ENCODE results near the gene GPATCH8. TPM values are rescaled to one million over a fixed set of nuclear protein-coding genes. Genes with fewer than 3 reads are reported as not detected.

The GPATCH8 gene
- total RNA-seq, 1 donor from 2014 or later = 62.6 TPM

DNA sequence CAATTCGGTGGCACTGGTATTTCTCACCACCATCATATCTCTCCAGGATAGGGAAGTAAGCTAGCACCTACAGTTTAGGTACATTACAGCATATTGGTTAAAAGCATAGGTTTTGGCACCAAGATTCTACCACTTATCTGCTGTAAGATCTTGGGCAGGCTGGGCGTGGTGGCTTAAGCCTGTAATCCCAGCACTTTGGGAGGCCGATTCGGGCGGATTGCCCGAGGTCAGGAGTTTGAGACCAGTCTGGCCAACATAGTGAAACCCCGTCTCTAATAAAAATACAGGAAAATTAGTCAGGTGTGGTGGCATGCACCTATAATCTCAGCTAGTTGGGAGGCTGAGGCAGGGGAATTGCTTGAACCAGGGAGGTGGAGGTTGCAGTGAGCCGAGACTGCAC is 51.4 kb downstream of the GPATCH8 start:
- H3K9me3 Mint-ChIP-seq (ENCODE audit: unreplicated experiment) = peaks cover 2% of the 10 kb centered on the region
- H3K27ac Mint-ChIP-seq (ENCODE audit: unreplicated experiment) = no peak overlapping the region
- DNase-seq = no peak
- no peaks in the 10 kb centered on the region for H3K4me1 Mint-ChIP-seq (ENCODE audit: low read depth, unreplicated experiment)
- H3K36me3 Mint-ChIP-seq (ENCODE audit: unreplicated experiment) = no peaks in the 10 kb centered on the region
- H3K4me3 Mint-ChIP-seq (ENCODE audit: unreplicated experiment) = no peak overlapping the region
- TF ChIP-seq, protein P1, sequence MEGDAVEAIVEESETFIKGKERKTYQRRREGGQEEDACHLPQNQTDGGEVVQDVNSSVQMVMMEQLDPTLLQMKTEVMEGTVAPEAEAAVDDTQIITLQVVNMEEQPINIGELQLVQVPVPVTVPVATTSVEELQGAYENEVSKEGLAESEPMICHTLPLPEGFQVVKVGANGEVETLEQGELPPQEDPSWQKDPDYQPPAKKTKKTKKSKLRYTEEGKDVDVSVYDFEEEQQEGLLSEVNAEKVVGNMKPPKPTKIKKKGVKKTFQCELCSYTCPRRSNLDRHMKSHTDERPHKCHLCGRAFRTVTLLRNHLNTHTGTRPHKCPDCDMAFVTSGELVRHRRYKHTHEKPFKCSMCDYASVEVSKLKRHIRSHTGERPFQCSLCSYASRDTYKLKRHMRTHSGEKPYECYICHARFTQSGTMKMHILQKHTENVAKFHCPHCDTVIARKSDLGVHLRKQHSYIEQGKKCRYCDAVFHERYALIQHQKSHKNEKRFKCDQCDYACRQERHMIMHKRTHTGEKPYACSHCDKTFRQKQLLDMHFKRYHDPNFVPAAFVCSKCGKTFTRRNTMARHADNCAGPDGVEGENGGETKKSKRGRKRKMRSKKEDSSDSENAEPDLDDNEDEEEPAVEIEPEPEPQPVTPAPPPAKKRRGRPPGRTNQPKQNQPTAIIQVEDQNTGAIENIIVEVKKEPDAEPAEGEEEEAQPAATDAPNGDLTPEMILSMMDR (IDR thresholded peaks at IDR 0.05; ENCODE audit: partially characterized antibody, unreplicated experiment) = no peak
- H3K27me3 Mint-ChIP-seq (ENCODE audit: unreplicated experiment) = no peaks in the 10 kb centered on the region

DNA sequence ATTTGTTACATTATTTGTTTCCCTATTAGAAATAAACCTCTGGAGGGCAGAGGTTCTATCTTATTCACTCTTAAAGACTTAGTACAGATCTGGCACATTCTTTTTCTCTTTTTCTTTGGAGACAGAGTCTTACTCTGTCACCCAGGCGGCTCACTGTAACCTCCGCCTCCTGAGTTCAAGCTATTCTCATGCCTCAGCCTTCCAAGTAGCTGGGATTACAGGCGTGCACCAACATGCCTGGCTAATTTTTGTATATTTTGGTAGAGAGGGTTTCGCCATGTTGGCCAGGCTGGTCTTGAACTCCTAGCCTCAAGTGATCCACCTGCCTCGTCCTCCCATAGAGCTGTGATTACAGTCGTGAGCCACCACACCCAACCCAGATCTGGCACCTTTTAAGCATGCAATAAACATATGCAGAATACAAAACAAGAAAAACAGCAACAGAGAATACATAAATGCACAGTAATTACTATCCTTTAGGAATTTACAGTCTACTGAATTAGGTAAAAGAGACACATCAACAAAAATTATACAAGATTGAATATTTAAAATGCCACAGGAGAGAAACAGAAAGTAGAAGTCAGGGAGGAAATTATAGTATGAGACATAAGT is 52.1 kb downstream of the GPATCH8 start:
- no peaks in the 10 kb centered on the region for H3K36me3 Mint-ChIP-seq (ENCODE audit: unreplicated experiment)
- no peaks in the 10 kb centered on the region for H3K27me3 Mint-ChIP-seq (ENCODE audit: unreplicated experiment)
- H3K4me3 Mint-ChIP-seq (ENCODE audit: unreplicated experiment) = no peak overlapping the region
- no peaks in the 10 kb centered on the region for H3K4me1 Mint-ChIP-seq (ENCODE audit: low read depth, unreplicated experiment)
- DNase-seq = no peak
- TF ChIP-seq, protein P1 (IDR thresholded peaks at IDR 0.05; ENCODE audit: partially characterized antibody, unreplicated experiment) = no peak
- peaks cover 2% of the 10 kb centered on the region for H3K9me3 Mint-ChIP-seq (ENCODE audit: unreplicated experiment)
- no peak overlapping the region for H3K27ac Mint-ChIP-seq (ENCODE audit: unreplicated experiment)

DNA sequence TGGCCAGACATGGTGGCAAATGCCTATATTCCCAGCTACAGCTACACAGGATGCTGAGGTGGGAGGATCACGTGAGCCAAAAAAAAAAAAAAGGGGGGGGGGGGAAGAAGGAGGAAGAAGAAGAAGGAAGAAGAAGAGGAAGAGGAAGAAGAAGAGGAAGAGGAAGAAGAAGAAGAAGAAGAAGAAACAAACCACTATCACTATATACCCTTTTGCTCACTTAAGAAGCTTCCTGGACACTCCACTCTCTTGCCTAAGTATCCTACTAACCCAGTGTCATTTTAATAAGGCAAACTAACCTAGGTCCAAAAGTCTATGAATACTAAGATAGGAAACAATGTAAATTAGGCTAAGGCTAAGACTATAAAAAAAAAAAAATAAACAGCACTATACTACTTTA is 54.8 kb downstream of the GPATCH8 start:
- no peak for DNase-seq
- no peaks in the 10 kb centered on the region for H3K36me3 Mint-ChIP-seq (ENCODE audit: unreplicated experiment)
- no peak overlapping the region for H3K4me3 Mint-ChIP-seq (ENCODE audit: unreplicated experiment)
- no peak overlapping the region for H3K27ac Mint-ChIP-seq (ENCODE audit: unreplicated experiment)
- TF ChIP-seq, protein P1 (IDR thresholded peaks at IDR 0.05; ENCODE audit: partially characterized antibody, unreplicated experiment) = no peak
- no peaks in the 10 kb centered on the region for H3K4me1 Mint-ChIP-seq (ENCODE audit: low read depth, unreplicated experiment)
- peaks cover 2% of the 10 kb centered on the region for H3K9me3 Mint-ChIP-seq (ENCODE audit: unreplicated experiment)
- no peaks in the 10 kb centered on the region for H3K27me3 Mint-ChIP-seq (ENCODE audit: unreplicated experiment)

DNA sequence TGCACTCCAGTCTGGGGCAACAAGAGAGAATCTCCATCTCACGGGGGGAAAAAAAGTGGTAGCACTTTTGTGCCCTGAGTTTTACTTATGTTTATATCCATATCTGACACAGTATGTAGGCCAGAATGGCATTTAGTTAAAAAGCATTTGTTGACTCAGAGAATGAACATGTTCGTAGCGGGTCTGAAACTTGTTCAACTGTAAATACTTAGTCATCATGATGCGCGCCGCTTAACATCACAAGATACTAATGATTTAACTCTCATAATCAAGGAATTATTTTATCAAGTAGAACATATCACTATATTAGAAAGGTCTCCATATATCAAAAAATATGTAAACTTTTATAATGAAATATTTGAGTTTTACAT is 58.5 kb downstream of the GPATCH8 start:
- Mint-ChIP-seq H3K36me3 (ENCODE audit: unreplicated experiment) (no peaks in the 10 kb centered on the region), H3K4me1 (ENCODE audit: low read depth, unreplicated experiment) (no peaks in the 10 kb centered on the region), H3K27me3 (ENCODE audit: unreplicated experiment) (no peaks in the 10 kb centered on the region), H3K9me3 (ENCODE audit: unreplicated experiment) (peaks cover 2% of the 10 kb centered on the region), H3K27ac (ENCODE audit: unreplicated experiment) (no peak overlapping the region), H3K4me3 (ENCODE audit: unreplicated experiment) (no peak overlapping the region)
- TF ChIP-seq, protein P1 (IDR thresholded peaks at IDR 0.05; ENCODE audit: partially characterized antibody, unreplicated experiment) = no peak
- no peak for DNase-seq

DNA sequence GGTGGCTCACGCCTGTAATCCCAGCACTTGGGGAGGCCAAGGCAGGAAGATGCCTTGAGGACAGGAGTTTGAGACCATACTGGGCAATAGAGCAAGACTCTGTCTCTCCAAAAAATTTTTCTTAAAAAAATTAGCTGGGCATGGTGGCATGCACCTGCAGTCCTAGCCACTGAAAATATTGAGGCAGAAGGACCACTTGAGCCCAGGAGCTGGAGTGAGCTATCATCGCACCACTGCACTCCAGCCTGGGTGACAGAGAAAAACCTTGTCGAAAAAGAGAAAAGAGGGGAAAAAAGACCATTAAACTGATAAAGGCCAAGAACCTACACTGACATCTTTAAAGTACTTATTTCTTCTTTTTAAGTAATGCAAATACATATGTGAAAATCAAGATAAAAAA is 60.4 kb downstream of the GPATCH8 start:
- Mint-ChIP-seq H3K4me1 (ENCODE audit: low read depth, unreplicated experiment) (peaks cover 12% of the 10 kb centered on the region), H3K9me3 (ENCODE audit: unreplicated experiment) (no peaks in the 10 kb centered on the region), H3K4me3 (ENCODE audit: unreplicated experiment) (no peak overlapping the region), H3K36me3 (ENCODE audit: unreplicated experiment) (no peaks in the 10 kb centered on the region), H3K27me3 (ENCODE audit: unreplicated experiment) (no peaks in the 10 kb centered on the region), H3K27ac (ENCODE audit: unreplicated experiment) (no peak overlapping the region)
- DNase-seq = no peak
- TF ChIP-seq, protein P1 (IDR thresholded peaks at IDR 0.05; ENCODE audit: partially characterized antibody, unreplicated experiment) = no peak
